Measurements from ENCODE around the gene ZFP36L1.
"Not testable (repeated sequence)": the region's sequence is repeated elsewhere in the genome, so short reads cannot be mapped to it uniquely, and the experiment has no call there.

Gene ZFP36L1

GRCh38 chr14:68782091-68782981 is 10.5 kb downstream of the ZFP36L1 start:
- DNase-seq, result no peak

- no peak for DNase-seq
These were observed 11.5 kb downstream of the ZFP36L1 start for GRCh38 chr14:68781161-68782021.

GRCh38 chr14:68780358-68781160 is 12.3 kb downstream of the ZFP36L1 start:
- DNase-seq, result no peak

GRCh38 chr14:68779761-68780323 is 13.0 kb downstream of the ZFP36L1 start:
- DNase-seq, result no peak

GRCh38 chr14:68777644-68778043 is 15.2 kb downstream of the ZFP36L1 start:
- no peak for DNase-seq

GRCh38 chr14:68775614-68776126 is 17.2 kb downstream of the ZFP36L1 start:
- no peak for DNase-seq

GRCh38 chr14:68774771-68775613 is 17.9 kb downstream of the ZFP36L1 start:
- no peak for DNase-seq

- DNase-seq, result no peak
These were observed 20.0 kb downstream of the ZFP36L1 start for GRCh38 chr14:68772761-68773381.

- DNase-seq, result no peak
These were observed 21.2 kb downstream of the ZFP36L1 start for GRCh38 chr14:68771631-68772030.

- DNase-seq, result no peak
These were observed 22.1 kb downstream of the ZFP36L1 start for GRCh38 chr14:68770553-68771286.

- no peak for DNase-seq
These were observed 22.8 kb downstream of the ZFP36L1 start for GRCh38 chr14:68770051-68770450.

- no peak for DNase-seq
These were observed 24.6 kb downstream of the ZFP36L1 start for GRCh38 chr14:68768316-68768715.

- DNase-seq, result no peak
These were observed 25.6 kb downstream of the ZFP36L1 start for GRCh38 chr14:68767248-68767645.

GRCh38 chr14:68766299-68767247 is 26.3 kb downstream of the ZFP36L1 start:
- DNase-seq, result no peak

GRCh38 chr14:68763843-68764242 is 29.0 kb downstream of the ZFP36L1 start:
- not testable (repeated sequence) for DNase-seq

- DNase-seq, result peak; percentile 3
These were observed 29.7 kb downstream of the ZFP36L1 start for GRCh38 chr14:68762953-68763764.

- no peak for DNase-seq
These were observed 31.5 kb downstream of the ZFP36L1 start for GRCh38 chr14:68761391-68761790.

GRCh38 chr14:68760761-68761160 is 32.1 kb downstream of the ZFP36L1 start:
- DNase-seq, result no peak
